Non-pigmented ciliary epithelial cell (primary cell): ENCODE measurements around the gene RIC3.
A peak's percentile ranks its signal among the peaks of the same experiment; 100 is the strongest.

ENCODE experiments used
- DNase-seq: peaks from one replicate; pipeline ENCODE4 v3.0.0-alpha.2; 2010; ENCODE audit warnings: low read depth

The RIC3 gene

DNA sequence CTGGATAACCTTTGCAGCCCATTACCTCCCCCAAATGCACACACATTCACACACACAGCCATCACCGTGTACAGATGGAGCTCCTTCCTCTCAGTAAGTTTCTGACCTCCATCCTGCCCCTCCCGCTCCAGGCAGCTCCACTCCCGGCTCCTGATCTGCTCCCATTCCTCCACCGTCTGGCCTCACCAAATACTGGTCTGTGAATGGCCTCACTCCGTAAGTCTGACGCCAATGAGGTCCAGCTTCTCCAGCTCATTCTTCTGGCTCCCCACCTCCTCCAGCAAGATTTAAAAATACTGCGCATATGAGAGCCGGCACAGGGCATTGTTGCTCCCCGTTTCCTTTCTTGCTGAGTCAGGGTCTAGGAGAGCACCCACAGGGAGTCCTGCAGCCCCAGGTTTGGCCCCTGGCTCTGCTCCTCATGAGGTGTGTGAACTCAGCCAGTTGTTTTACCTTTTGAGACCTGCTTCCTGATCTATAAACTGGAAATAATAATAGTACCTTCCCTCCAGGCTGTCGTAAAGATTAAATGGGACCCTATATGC, 101.8 kb downstream of the RIC3 start:
- DNase-seq: no peak

DNA sequence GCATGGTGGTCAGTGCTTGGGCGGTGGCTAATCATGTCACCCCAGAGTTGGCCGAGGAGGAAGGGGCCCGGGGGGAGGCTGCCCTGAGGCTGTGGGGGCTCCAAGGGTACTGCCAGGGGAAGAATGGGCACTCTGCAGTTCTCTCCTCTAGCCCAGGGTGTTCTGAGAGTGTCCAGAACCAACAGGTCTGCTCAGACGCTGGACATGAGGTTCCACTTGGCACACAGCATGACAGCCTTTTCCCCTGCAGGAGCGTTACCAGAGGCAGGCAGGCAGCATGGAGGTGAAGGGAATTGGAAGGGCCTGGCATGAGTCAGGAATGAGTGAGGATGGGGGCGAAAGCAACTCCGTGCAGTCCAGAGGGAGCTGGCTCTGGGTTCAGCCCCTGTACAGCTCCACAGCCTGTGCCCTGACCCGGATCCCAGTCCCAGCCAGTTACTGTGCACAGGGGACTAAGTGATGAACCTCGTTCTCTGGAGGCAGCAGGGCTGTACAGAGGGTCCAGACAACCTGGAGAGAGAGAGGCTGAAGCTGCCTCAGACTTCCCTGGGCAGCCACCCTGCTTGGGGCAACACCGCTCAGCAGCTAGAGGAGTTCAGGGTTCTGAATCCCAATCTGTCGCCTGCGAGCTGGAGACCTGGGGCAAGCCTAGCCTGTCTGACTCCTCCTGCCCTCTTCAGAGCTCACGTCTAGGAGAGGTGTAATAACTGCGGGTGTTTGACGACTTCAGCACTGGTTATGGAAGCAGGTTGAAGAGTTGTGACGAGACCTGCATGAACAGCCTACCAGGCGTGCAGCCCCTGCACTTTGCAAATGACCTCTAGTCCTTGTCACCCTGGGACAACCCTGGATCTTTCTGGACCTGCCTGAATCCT, 102.6 kb downstream of the RIC3 start:
- no peak for DNase-seq

GRCh38 chr11:8065031-8065430, 103.8 kb downstream of the RIC3 start:
- no peak for DNase-seq

- no peak for DNase-seq
Observed at GRCh38 chr11:8063324-8063723, 105.5 kb downstream of the RIC3 start.

GRCh38 chr11:8062781-8063257, 106.0 kb downstream of the RIC3 start:
- no peak for DNase-seq

- no peak for DNase-seq
Observed at GRCh38 chr11:8061555-8062428, 107.0 kb downstream of the RIC3 start.

DNA sequence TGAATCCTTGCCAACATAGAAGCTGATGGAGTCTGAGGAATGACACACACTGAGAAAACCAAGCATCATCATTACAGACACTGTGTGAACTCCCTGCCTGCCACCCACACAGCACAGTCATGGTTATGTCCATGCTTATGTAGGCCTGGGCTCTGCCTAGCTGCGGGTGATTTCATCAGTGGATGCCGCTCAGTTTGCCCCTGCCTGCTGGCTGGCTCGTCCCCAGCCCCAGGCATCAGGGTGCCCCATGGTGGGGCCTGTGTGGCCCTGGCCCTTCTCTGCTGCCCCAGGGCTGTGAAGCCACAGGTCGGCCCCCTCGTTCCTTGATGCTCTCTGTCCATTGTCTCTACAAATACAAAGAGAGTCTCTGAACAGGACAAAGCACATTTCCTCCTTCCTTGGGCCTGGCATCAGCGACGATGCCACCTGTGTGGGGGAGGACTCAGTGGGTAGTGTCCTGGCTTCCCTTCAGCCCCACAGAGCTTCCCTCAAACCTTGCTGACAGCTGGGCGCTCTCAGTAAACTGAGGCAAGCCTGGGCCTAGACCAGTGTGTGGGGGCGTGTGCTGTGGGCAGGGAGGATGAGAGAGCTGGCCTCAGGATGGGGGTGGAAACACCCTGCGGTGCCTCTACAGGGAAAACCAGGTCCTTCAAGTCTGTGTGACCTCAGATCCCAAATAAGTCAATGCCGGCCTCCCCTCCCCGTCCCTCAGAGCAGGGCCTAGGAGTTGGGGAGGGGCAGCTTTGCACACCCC, 107.8 kb downstream of the RIC3 start:
- peak; percentile 34 for DNase-seq

- DNase-seq: no peak
Observed at GRCh38 chr11:8060146-8060719, 108.6 kb downstream of the RIC3 start.

- no peak for DNase-seq
Observed at GRCh38 chr11:8059571-8060011, 109.2 kb downstream of the RIC3 start.

- DNase-seq: no peak
Observed at GRCh38 chr11:8059030-8059429, 109.8 kb downstream of the RIC3 start.

DNA sequence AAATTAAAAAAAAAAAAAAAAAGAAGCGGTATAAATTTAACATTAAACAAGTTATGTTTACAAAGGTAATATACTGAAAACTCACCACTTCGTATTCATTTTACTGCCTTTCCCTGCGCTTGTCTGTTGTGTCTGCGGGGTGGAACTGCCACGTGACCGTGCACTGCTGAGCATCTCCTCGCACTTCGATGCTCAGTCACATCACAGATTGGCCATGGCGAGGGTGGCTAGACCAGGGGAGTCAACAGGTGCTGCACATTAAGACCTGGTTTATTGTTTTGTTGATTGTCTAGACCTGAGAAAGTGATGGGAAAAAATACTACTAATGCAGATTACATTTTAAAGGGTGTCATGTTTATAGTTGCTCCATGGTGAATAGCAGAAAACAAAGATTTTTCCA, 110.6 kb downstream of the RIC3 start:
- no peak for DNase-seq

- no peak for DNase-seq
Observed at GRCh38 chr11:8056810-8057463, 111.9 kb downstream of the RIC3 start.
